ENCODE data around the gene PMPCA. TPM values are rescaled to one million over a fixed set of nuclear protein-coding genes. Genes with fewer than 3 reads are reported as not detected.

Gene PMPCA
- total and polyA plus RNA-seq, 2 of the 13 experiments (the other 11 are each of a cell fraction or from before 2014, with no cell fraction given) = 70.2 to 88.4 TPM

DNA sequence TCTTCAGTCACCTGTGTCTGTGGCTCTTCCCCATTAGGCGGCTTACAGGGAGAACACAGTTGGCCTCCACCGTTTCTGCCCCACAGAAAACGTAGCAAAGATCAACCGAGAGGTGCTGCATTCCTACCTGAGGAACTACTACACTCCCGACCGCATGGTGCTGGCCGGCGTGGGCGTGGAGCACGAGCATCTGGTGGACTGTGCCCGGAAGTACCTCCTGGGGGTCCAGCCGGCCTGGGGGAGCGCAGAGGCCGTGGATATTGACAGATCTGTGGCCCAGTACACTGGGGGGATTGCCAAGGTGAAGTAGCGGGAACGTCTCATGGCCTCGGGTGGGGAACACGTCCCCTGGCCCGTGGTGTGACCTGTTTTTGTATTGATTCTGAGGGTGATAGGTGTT is 6.5 kb downstream of the PMPCA start (continued):
- TF ChIP-seq ZNF335 (CRISPR knock-in tag; IDR thresholded peaks at IDR 0.05) (no peak), RFXAP (CRISPR knock-in tag; IDR thresholded peaks at IDR 0.05; ENCODE audit: borderline replicate concordance) (no peak)

DNA sequence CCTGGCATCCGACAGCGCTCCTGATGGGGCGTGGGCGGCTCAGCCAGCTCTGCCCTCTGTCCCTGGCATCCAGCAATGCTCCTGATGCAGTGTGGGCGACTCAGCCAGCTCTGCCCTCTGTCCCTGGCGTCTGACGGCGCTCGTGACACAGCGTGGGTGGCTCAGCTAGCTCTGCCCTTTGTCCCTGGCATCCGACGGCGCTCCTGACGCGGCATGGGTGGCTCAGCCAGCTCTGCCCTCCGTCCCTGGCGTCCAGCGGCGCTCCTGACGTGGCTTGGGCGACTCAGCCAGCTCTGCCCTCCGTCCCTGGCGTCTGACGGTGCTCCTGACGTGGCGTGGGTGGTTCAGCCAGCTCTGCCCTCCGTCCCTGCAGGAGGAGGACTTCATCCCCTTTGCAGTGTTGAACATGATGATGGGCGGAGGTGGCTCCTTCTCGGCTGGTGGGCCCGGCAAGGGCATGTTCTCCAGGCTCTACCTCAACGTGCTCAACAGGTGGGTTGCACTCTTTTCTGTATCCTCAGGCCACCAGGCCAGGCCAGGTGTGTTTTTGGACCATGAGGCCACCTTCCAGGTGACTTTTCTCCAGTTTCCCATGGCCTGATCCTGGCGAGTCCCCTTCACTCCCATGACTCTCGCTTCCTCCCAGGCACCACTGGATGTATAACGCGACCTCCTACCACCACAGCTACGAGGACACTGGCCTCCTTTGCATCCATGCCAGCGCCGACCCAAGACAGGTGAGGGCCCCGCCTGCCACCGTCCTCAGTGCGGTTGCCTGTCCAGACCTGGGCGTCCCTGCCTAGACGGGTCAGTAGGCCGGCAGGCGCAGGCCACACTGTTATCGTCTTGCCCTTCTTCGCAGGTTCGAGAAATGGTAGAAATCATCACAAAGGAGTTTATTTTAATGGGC is 8.0 kb downstream of the PMPCA start:
- BruUV-seq (replicated peaks) = no TSS peak
- no peak for DNase-seq (ENCODE audit: low spot score)
- peaks cover 45 to 82% of the 10 kb centered on the region in 2 experiments for H3K36me3 ChIP-seq (replicated peaks in 1 of 2; ENCODE audit: control insufficient read depth in 1 of 2, insufficient read depth in 2 of 2, low read length in 2 of 2)

More for the DNA sequence above, 8.0 kb downstream of the PMPCA start:
- H3K27ac ChIP-seq (ENCODE audit: extremely low read length, insufficient read depth, low read length) = no peak overlapping the region
- H3K4me1 ChIP-seq (ENCODE audit: insufficient read depth, low read length) = no peaks in the 10 kb centered on the region
- 95% methylated on average over 38 of the region's 48 CpGs for WGBS (ENCODE audit: low lambda C conversion rate)
- intact Hi-C loops (cut with micrococcal nuclease; ENCODE audit: unreplicated experiment) (no loop called here), in situ Hi-C loops (cut with HindIII; ENCODE audit: extremely low pct_ligation_motif_present, low pct_unique_long_range_greater_than_20kb) (no loop called here)
- H3K27me3 ChIP-seq (ENCODE audit: control insufficient read depth in 1 of 2, insufficient read depth in 2 of 2, low read length in 2 of 2) = no peaks in the 10 kb centered on the region
- ChIA-PET POLR2A (no interaction called here), CTCF (ENCODE audit: low intra/inter-chr PET ratio, low total read pairs) (interaction anchor here (0.7 kb wide), 1 partner anchor 583 kb away, joined by 3 read pairs; no protein-coding TSS in a partner anchor)
- H4K20me1 ChIP-seq (ENCODE audit: insufficient read depth, low read length) = no peaks in the 10 kb centered on the region
- no peak for FAIRE-seq
- H3K9me3 ChIP-seq (ENCODE audit: low read length) = no peaks in the 10 kb centered on the region
- H3K4me3 ChIP-seq (replicated peaks in 1 of 3; ENCODE audit: insufficient read depth in 1 of 3, low read depth in 2 of 3, low read length in 3 of 3) = no peak overlapping the region
- no peak overlapping the region for H2AFZ ChIP-seq (ENCODE audit: low read length)
- H3K9ac ChIP-seq (ENCODE audit: insufficient read depth, low read depth, low read length) = no peak overlapping the region
- no peak for TF ChIP-seq SMAD9 (CRISPR knock-in tag; IDR thresholded peaks at IDR 0.05)
- TF ChIP-seq HOXA9 (CRISPR knock-in tag; IDR thresholded peaks at IDR 0.05; ENCODE audit: borderline replicate concordance) = 0 out of 2 replicates have a peak, but pooled peaks have one; percentile 35
- TF ChIP-seq ZNF20 (CRISPR knock-in tag; IDR thresholded peaks at IDR 0.05) = no peak
- peak; percentile 64 for TF ChIP-seq AGO2 (optimal IDR thresholded peaks at IDR 0.05; ENCODE audit: low read depth, low read length)
- TF ChIP-seq ZNF350 (CRISPR knock-in tag; IDR thresholded peaks at IDR 0.05; ENCODE audit: borderline replicate concordance, low read depth) = no peak
- no peak for TF ChIP-seq ZNF124 (CRISPR knock-in tag; IDR thresholded peaks at IDR 0.05)
- TF ChIP-seq SALL1 (CRISPR knock-in tag; IDR thresholded peaks at IDR 0.05) = no peak
- TF ChIP-seq, protein P1, sequence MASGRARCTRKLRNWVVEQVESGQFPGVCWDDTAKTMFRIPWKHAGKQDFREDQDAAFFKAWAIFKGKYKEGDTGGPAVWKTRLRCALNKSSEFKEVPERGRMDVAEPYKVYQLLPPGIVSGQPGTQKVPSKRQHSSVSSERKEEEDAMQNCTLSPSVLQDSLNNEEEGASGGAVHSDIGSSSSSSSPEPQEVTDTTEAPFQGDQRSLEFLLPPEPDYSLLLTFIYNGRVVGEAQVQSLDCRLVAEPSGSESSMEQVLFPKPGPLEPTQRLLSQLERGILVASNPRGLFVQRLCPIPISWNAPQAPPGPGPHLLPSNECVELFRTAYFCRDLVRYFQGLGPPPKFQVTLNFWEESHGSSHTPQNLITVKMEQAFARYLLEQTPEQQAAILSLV (CRISPR knock-in tag; IDR thresholded peaks at IDR 0.05; ENCODE audit: borderline replicate concordance) = no peak
- TF ChIP-seq SRSF9 (IDR thresholded peaks at IDR 0.05; ENCODE audit: borderline replicate concordance, insufficient read depth, low read depth, low read length, poor library complexity, severe bottlenecking) = no peak
- peak; percentile 74 for TF ChIP-seq RBFOX2 (IDR thresholded peaks at IDR 0.05; ENCODE audit: low read depth, low read length)
- TF ChIP-seq ZNF605 (CRISPR knock-in tag; IDR thresholded peaks at IDR 0.05) = no peak
- no peak for TF ChIP-seq KAT2B (IDR thresholded peaks at IDR 0.05; ENCODE audit: borderline replicate concordance, low read depth, low read length)
- TF ChIP-seq MAFG (CRISPR knock-in tag; IDR thresholded peaks at IDR 0.05) = no peak
- H3K79me2 ChIP-seq (ENCODE audit: insufficient read depth, low read length) = peaks cover 5% of the 10 kb centered on the region
- no peak overlapping the region for H3K4me2 ChIP-seq (ENCODE audit: low read depth, low read length)
- ATAC-seq = no peak

Data from HepG2 (cell line).